ENCODE data around the gene USP36.

USP36 gene

GRCh38 chr17:78788451-78788850 is 52.2 kb downstream of the USP36 start:
- Histone ChIP-seq H3K4me3 (ENCODE audit: insufficient read depth, low read length, poor library complexity, severe bottlenecking) (no peak overlapping the region), H4K20me1 (ENCODE audit: low read depth, low read length) (no peaks in the 10 kb centered on the region), H3F3A (ENCODE audit: insufficient read depth) (peaks cover 9% of the 10 kb centered on the region; the same call in 1 of the 2 replicates), H3K36me3 (ENCODE audit: low read length) (no peaks in the 10 kb centered on the region), H3K4me2 (ENCODE audit: low read depth, low read length, poor library complexity, severe bottlenecking) (no peak overlapping the region), H2AFZ (ENCODE audit: low read depth, low read length, severe bottlenecking) (no peak overlapping the region), H3K27me3 (ENCODE audit: low read length) (no peaks in the 10 kb centered on the region), H3K79me2 (ENCODE audit: insufficient read depth, low read length) (no peaks in the 10 kb centered on the region), H3K9me3 (ENCODE audit: insufficient read depth, low read length) (no peaks in the 10 kb centered on the region), H3K9me2 (replicated peaks; ENCODE audit: insufficient read depth, low read length) (no peaks in the 10 kb centered on the region), H3K27ac (ENCODE audit: low read depth, low read length) (no peak overlapping the region), H3K9ac (ENCODE audit: low read length) (no peak overlapping the region)
- TF ChIP-seq CTCF (IDR thresholded peaks at IDR 0.05; ENCODE audit: insufficient read depth, low read length, poor library complexity, severe bottlenecking): no peak
- no peak for TF ChIP-seq EZH2phosphoT487 (conservative IDR thresholded peaks at IDR 0.05; ENCODE audit: low read length)

GRCh38 chr17:78787444-78787843 is 53.2 kb downstream of the USP36 start:
- TF ChIP-seq CTCF (IDR thresholded peaks at IDR 0.05; ENCODE audit: insufficient read depth, low read length, poor library complexity, severe bottlenecking) (peak; percentile 24), EZH2phosphoT487 (conservative IDR thresholded peaks at IDR 0.05; ENCODE audit: low read length) (no peak)
- Histone ChIP-seq H3K4me3 (ENCODE audit: insufficient read depth, low read length, poor library complexity, severe bottlenecking) (no peak overlapping the region), H3F3A (ENCODE audit: insufficient read depth) (peaks cover 9% of the 10 kb centered on the region; the same call in 1 of the 2 replicates), H2AFZ (ENCODE audit: low read depth, low read length, severe bottlenecking) (no peak overlapping the region), H4K20me1 (ENCODE audit: low read depth, low read length) (no peaks in the 10 kb centered on the region), H3K9ac (ENCODE audit: low read length) (no peak overlapping the region), H3K9me3 (ENCODE audit: insufficient read depth, low read length) (no peaks in the 10 kb centered on the region), H3K27ac (ENCODE audit: low read depth, low read length) (no peak overlapping the region), H3K9me2 (replicated peaks; ENCODE audit: insufficient read depth, low read length) (no peaks in the 10 kb centered on the region), H3K36me3 (ENCODE audit: low read length) (no peaks in the 10 kb centered on the region), H3K27me3 (ENCODE audit: low read length) (no peaks in the 10 kb centered on the region), H3K79me2 (ENCODE audit: insufficient read depth, low read length) (no peaks in the 10 kb centered on the region), H3K4me2 (ENCODE audit: low read depth, low read length, poor library complexity, severe bottlenecking) (no peak overlapping the region)

GRCh38 chr17:78785663-78786057 is 55.0 kb downstream of the USP36 start:
- no peak overlapping the region for H3K27ac ChIP-seq (ENCODE audit: low read depth, low read length)
- TF ChIP-seq EZH2phosphoT487 (conservative IDR thresholded peaks at IDR 0.05; ENCODE audit: low read length) (no peak), CTCF (IDR thresholded peaks at IDR 0.05; ENCODE audit: insufficient read depth, low read length, poor library complexity, severe bottlenecking) (no peak)
- no peaks in the 10 kb centered on the region for H3K36me3 ChIP-seq (ENCODE audit: low read length)
- peaks cover 7% of the 10 kb centered on the region; the same call in 1 of the 2 replicates for H3K79me2 ChIP-seq (ENCODE audit: insufficient read depth, low read length)
- peaks cover 16% of the 10 kb centered on the region for H3F3A ChIP-seq (ENCODE audit: insufficient read depth)
- H3K9me2 ChIP-seq (replicated peaks; ENCODE audit: insufficient read depth, low read length): no peaks in the 10 kb centered on the region
- no peak overlapping the region for H2AFZ ChIP-seq (ENCODE audit: low read depth, low read length, severe bottlenecking)
- no peaks in the 10 kb centered on the region for H4K20me1 ChIP-seq (ENCODE audit: low read depth, low read length)
- no peaks in the 10 kb centered on the region for H3K9me3 ChIP-seq (ENCODE audit: insufficient read depth, low read length)
- no peaks in the 10 kb centered on the region for H3K27me3 ChIP-seq (ENCODE audit: low read length)
- H3K4me3 ChIP-seq (ENCODE audit: insufficient read depth, low read length, poor library complexity, severe bottlenecking): no peak overlapping the region
- no peak overlapping the region for H3K9ac ChIP-seq (ENCODE audit: low read length)
- H3K4me2 ChIP-seq (ENCODE audit: low read depth, low read length, poor library complexity, severe bottlenecking): no peak overlapping the region

All from SU-DHL-6 (cell line).